Measurements from ENCODE around the gene TNFRSF11A.

Gene TNFRSF11A

DNA sequence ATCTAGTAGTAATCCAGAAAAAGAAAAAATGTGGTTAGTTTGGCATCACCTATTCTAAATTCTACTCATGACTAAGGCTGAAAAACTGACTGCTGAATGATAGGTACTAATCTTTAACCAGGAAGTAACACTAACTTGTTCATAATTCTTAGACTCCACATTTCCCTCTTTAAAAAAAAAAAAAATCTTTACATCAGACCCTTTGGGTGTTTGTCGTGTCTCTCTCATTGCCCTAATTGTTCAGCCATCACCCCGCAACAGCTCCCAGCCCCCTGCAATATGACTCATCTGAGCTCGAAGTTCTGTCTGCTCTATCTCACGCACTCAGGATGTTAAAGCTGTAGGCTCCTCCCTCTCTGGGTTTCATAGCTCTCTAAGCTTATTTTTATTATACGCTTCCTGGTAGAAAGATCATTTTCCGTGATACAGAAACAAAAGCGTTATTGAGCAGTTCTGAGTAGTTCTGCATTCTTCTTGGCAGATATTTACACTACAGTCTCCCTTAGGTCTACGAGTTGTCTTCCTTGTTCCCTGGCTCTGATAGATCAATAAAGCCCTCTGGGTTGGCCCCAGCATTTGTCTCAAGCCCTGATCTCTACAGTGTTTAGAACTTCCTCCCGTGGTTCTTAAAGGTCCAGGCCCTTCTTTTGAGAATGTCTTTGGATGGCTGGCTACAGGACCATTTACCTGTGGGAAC lies 95.6 kb downstream of the TNFRSF11A start:
- DNase-seq (ENCODE audit: low read depth, low spot score) = peak; percentile 40
- TF ChIP-seq, protein P1, sequence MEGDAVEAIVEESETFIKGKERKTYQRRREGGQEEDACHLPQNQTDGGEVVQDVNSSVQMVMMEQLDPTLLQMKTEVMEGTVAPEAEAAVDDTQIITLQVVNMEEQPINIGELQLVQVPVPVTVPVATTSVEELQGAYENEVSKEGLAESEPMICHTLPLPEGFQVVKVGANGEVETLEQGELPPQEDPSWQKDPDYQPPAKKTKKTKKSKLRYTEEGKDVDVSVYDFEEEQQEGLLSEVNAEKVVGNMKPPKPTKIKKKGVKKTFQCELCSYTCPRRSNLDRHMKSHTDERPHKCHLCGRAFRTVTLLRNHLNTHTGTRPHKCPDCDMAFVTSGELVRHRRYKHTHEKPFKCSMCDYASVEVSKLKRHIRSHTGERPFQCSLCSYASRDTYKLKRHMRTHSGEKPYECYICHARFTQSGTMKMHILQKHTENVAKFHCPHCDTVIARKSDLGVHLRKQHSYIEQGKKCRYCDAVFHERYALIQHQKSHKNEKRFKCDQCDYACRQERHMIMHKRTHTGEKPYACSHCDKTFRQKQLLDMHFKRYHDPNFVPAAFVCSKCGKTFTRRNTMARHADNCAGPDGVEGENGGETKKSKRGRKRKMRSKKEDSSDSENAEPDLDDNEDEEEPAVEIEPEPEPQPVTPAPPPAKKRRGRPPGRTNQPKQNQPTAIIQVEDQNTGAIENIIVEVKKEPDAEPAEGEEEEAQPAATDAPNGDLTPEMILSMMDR (IDR thresholded peaks at IDR 0.05; ENCODE audit: low read depth, low read length) = no peak
- no peak overlapping the region for H3K4me3 ChIP-seq (ENCODE audit: low read depth, low read length)
- in situ Hi-C loops (cut with HindIII; ENCODE audit: low sequenced_read_pairs) = no loop called here

DNA sequence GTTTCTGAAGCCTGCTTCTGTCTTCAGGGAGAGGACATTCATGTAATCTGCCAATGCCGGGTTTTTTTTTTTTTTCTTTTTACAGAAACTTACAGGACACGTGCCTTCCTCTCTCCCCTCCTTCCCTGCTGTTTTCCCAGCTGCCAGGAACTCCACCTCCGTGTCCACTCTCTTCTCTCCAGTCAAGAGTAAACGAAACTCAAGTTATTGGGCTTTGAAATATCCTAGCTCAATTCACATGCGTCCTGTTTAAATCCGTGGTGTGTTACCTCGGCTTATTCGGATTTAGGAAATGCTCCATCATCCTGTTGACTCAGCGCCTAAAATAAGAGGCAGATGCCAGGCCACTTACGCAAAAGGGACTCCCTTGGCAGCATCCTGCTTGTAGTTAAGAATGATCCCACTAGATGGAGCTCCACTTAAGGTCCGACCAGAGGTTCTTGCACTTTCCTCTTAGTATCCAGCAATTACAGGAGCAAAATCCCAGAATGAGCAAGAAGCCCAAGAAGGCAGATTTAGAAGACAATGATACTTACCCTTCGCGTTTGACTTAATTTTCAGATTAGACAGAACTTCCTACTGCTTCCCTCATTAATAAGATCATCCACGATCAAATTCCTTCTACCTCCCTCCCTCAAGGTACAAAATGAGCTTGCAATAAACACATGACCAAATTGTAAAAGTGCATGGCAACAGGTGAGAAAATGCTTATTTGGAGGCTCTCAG lies 100.5 kb downstream of the TNFRSF11A start:
- in situ Hi-C loops (cut with HindIII; ENCODE audit: low sequenced_read_pairs) = no loop called here
- DNase-seq (ENCODE audit: low read depth, low spot score) = peak; percentile 95
- H3K4me3 ChIP-seq (ENCODE audit: low read depth, low read length) = peak overlapping the region; percentile 29
- TF ChIP-seq, protein P1 (IDR thresholded peaks at IDR 0.05; ENCODE audit: low read depth, low read length) = peak; percentile 84

DNA sequence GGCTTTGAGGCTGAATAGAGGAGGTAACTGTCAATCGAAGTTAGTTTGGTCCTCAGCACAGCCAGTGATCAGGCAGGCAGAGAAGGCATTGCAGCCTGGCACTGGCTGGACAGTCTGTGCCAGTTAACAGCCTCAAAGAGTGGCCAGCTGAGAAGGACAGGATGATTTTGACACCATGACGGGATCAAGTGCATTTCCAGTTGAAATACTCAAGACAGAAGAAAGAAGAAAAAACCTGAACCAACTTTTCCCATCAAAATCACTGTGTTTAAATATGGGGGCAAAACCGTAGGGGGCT lies 101.0 kb downstream of the TNFRSF11A start:
- in situ Hi-C loops (cut with HindIII; ENCODE audit: low sequenced_read_pairs) = no loop called here
- TF ChIP-seq, protein P1 (IDR thresholded peaks at IDR 0.05; ENCODE audit: low read depth, low read length) = no peak

DNA sequence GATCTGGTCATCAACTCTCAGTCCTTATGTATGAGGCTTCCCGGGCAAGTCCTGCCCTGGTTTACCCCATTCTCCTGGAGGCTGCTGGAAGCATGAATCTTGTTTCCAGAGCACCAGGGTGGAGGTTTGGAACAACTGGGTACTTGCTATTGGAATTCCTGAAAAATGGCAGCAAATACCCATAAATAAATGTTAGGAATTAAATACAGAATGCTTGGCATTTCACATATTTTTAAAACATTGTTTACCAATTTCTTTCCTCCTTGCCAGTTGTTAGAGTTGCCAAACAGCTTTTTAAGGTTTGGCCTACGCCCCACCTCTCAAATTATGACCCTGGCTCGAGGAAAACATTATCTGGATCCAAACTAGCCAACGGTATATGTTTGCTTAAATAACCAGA lies 107.1 kb downstream of the TNFRSF11A start:
- in situ Hi-C loops (cut with HindIII; ENCODE audit: low sequenced_read_pairs) = no loop called here
- TF ChIP-seq, protein P1 (IDR thresholded peaks at IDR 0.05; ENCODE audit: low read depth, low read length) = no peak

More for the DNA sequence above, 101.0 kb downstream of the TNFRSF11A start:
- H3K4me3 ChIP-seq (ENCODE audit: low read depth, low read length) = no peak overlapping the region
- DNase-seq (ENCODE audit: low read depth, low spot score) = no peak

DNA sequence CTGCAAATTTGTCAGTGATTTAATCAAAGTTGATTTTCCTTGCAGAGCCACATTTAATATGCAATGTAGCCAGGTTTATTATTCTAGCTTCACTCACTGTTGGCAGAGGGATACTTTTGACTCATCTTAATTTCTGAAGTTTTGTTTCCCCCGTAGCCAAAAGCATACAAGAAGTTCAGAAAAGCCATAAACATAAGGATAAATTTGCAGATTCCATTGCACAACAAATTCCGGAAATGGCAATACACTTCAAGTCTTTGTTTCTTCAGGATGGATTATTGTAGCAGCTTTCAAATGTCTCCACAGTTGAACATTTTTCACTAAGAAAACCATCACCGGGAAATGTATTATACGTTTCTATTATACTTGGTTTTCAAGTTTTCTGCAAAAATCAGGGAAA lies 109.7 kb downstream of the TNFRSF11A start:
- no peak overlapping the region for H3K4me3 ChIP-seq (ENCODE audit: low read depth, low read length)
- in situ Hi-C loops (cut with HindIII; ENCODE audit: low sequenced_read_pairs) = no loop called here
- no peak for DNase-seq (ENCODE audit: low read depth, low spot score)
- TF ChIP-seq, protein P1 (IDR thresholded peaks at IDR 0.05; ENCODE audit: low read depth, low read length) = no peak

More for the DNA sequence above, 107.1 kb downstream of the TNFRSF11A start:
- no peak overlapping the region for H3K4me3 ChIP-seq (ENCODE audit: low read depth, low read length)
- no peak for DNase-seq (ENCODE audit: low read depth, low spot score)

DNA sequence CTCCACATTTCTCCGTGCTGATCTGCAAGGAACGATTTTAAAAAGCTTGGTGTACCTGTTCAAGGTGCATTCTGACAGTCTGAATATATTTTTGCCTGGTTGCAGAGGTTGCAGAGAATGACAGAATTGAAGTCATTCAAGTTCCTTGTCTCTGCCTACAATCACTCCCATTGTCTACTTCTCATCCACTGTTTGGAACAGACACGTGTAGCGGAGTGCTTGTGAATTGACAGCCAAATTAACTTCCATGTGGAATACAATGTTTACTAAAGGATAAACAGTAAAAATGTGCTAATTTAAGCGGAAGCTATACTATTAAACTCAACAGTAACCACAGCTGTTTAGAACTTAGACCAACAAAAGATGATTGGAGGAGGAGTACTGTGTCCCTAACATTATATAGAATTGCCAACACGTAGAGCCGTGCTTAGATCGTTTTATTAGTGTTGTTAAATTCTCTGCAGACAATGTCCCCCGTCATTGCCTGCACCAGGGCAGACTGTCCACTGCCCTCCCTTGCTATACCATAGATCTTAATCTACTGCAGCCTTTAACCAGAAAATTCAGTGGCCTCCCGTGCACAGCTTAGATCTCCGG lies 110.4 kb downstream of the TNFRSF11A start:
- in situ Hi-C loops (cut with HindIII; ENCODE audit: low sequenced_read_pairs) = no loop called here

More for the DNA sequence above, 110.4 kb downstream of the TNFRSF11A start:
- no peak for DNase-seq (ENCODE audit: low read depth, low spot score)
- TF ChIP-seq, protein P1 (IDR thresholded peaks at IDR 0.05; ENCODE audit: low read depth, low read length) = no peak
- H3K4me3 ChIP-seq (ENCODE audit: low read depth, low read length) = no peak overlapping the region
